HG03520 (cell line): Measurements from ENCODE around the gene TARDBP.
"Not testable (repeated sequence)": the region's sequence is repeated elsewhere in the genome, so short reads cannot be mapped to it uniquely, and the experiment has no call there.

Experiments
- ATAC-seq: cut with Tn5 transposase; IDR thresholded peaks from one replicate; pipeline ENCODE4 v1.9.1; 2021; ENCODE audit warnings: mild to moderate bottlenecking, moderate library complexity; ENCODE audit not compliant: unreplicated experiment

The TARDBP gene

GRCh38 chr1:11012260-11013159 is at the start of gene TARDBP:
Gene TARDBP (plus strand): TSS chr1:11012654. CDS start chr1:11013728, 1,074 bp downstream.
- ATAC-seq, result peak; percentile 84

DNA sequence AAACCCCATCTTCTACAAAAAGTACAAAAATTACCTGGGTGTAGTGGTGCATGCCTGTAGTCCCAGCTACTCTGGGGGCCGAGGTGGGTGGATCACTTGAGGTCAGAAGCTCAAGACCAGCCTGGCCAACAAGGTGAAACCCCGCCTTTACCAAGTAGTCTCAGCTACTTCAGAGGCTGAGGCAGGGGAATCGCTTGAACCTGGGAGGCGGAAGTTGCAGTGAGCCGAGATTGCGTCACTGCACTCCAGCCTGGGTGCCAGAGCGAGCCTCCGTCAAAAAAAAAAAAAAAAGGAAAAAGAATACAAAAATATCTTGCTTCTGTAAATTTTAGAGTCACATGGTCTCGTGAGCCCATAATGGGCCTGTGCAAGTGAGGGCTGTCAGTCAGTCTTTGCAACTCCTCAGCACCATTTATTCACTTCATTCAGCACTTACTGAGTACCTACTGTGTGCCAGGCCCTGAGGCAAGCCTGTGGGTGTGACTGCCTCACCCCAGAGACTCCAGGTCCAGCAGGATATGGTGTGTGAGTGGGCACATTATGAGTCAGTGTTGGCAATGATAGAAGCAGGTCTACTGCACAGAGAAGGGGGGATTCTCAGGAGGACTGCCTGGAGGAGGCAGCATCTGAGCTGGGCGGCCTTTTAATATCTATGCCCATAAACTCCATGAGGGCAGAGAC is 46.8 kb upstream of the TARDBP start:
- no peak for ATAC-seq

GRCh38 chr1:10967090-10967489 is 45.4 kb upstream of the TARDBP start:
- no peak for ATAC-seq

DNA sequence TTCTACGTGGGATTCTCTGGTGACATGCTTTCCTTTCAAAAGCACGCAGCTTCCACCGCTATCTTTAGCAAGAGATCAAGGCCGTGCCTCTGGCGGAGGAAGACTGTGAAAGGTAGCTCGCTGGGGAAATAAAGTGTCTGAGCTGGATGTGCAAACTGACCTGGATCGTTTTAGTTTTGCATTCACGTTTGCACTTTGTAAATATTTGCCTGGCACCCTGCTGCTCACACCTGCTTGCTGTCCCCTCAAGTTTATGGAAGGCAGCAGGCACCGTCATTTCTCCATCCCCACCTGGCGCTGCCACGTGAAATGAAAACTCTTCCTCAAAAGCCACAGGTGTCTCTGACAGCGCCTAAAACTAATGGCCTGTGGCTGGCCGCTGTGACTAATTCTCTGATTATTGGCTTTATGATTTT is 44.0 kb upstream of the TARDBP start:
- ATAC-seq, result no peak

DNA sequence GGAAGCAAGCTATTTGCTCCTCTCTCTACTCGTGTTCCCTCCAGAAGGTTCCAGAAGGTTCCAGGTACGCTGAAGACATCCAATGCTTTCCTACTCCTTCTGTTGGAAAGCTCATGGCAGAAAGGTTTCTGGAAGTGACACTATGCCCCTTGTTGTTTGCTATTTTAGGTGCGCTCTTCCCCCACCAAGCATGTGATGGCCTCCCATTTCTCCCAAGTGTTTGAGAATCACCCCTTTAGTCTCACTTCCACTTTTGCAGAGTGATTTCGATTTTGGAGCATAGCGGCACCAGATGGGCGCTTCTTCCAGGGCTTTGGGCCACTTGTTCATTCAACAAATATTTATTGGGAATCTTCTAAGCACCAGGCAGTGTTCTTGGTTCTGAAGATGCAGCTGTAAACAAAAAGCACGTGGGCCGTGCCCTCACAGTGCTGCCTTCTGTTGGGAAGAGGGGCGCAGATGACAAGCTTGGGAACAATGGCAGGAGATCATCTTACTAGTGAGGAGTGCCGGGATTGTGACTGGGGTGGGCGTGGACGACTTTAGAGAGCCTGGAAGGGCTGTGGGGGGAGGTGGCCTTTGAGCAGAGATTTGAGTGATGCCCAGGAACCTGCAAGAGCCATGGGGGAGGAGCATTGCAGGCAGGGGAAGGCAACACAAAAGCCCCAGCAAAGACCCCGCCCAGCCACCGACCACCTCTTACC is 43.0 kb upstream of the TARDBP start:
- ATAC-seq, result no peak

DNA sequence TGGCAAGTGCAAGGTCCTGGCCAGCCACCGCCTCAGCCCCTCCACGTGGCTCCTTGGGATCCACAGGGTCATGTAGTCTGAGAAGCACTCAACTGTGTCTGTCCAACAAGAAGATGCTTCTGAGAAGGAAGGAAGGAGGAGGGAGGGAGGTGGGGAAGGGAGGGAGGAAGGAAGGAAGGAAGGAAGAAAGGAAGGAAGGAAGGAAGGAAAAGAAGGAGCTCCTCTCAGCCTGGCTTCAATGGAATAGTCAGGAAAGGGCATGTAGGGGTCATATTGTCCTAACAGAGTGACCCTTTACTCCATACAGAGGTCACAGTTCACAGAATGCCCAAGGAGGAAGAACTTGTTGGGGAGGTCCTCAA is 42.5 kb upstream of the TARDBP start:
- no peak for ATAC-seq

- ATAC-seq, result no peak
These were observed 38.9 kb upstream of the TARDBP start for GRCh38 chr1:10973552-10973951.

DNA sequence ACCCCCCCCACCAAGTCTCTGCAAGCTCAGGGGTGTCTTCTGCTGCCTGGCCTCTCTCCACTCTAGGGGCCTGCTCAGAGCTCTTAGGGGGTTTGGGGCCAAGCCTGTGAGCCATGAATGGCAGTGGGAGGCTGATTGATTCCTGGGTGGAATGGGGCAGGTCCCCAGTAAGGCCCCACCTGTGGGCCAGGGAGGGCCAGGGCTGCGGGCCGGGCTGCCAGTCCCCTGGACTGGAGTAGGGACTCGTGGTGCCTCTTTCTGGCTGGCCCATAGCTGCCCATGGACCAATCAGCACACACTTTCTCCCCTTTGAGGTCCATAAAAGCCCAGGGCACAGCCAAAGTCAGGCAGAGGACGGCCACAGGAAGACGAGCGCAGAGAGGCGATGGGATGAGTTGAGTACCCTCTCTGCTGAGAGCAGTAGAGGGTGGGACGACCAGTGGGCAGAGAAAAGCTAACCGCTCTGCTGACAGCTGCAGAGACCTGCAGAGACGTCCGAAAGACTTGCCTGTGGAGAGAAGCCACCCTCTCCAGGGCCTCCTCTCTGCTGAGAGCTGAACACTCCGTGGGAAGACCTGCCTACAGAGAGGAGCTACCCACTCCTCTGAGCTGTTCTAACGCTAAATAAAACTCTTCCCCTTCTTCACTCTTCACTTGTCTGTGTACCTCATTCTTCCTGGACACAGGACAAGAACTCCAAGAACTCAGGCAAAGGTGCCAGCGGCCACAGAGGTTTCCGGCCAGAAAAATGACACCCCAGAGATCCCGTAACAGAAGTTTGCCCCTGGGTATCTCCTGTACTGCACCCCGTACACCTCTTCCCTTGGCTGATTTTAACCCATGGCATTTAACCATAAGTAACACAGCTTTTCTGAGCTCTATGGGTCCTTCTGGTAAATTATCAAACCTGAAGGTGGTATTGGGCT is 38.2 kb upstream of the TARDBP start:
- no peak for ATAC-seq

DNA sequence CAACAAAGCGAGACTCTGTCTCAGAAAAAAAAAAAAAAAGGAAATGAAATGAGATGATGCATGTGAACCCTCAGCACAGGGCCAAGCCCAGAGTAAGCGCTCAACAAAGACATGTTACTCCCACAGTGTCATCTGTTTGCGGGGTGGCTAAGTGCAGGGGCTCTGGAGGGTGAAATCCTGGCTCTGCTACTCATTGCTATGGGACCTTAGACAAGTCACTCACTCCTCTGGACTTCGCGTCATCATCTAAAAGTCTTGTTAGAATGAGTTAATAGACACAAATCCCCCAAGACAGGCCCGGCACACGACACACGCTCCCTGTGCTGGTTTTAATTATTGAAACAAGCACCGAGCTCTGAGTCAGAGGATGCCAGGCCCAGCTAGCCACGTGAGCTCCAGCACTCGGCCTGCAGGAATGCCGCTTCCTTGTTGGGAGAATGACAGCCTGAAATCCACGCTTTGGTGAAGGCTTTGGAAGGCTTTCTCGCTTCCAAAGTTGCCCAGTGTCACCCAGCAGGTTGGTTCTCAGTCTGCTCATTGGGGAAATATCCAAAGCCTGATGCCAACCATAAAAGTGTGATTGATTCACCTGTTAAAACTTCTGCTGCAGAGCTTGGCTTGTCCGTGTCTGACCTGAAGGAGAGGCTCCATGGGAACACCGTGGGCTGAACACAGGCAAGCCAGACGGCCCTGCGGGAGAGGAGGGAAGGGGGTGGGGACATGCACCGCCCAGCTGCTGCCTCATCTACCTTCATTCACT is 36.7 kb upstream of the TARDBP start:
- ATAC-seq, result no peak

DNA sequence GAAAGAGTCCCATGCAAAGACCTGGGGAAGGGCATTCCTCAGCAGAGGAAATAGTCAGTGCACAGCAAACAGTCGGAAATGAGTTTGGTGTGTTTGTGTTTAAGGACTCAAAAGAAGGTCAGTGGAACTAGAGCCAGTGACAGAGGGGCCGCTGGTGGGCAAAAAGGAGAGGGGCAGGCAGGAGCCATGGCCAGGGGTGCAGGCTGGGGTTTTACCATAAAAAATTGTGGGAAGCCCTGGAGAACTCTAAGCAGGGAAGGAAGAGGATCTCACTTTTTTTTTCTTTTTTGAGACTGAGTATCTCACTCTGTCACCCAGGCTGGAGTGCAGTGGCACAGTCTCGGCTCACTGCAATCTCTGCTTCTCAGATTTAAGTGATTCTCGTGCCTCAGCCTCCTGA is 33.7 kb upstream of the TARDBP start:
- no peak for ATAC-seq

DNA sequence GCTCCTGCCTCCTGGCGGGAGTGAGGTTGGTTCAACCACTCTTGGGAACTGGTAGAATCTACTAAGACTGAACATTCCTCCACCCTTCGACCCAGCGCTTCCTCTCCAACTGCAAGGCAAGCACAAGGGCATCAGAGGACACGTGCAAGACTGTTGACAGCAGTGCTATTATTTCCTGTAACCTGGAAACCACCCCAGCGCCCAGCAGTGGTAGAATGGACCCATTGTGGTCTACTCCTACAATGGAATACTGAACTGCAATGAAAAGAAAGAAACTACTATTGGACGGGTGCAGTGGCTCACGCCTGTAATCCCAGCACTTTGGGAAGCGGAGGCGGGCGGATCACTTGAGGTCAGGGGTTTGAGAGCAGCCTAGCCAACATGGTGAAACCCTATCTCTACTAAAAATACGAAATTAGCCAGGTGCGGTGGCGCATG is 33.0 kb upstream of the TARDBP start:
- ATAC-seq, result no peak

DNA sequence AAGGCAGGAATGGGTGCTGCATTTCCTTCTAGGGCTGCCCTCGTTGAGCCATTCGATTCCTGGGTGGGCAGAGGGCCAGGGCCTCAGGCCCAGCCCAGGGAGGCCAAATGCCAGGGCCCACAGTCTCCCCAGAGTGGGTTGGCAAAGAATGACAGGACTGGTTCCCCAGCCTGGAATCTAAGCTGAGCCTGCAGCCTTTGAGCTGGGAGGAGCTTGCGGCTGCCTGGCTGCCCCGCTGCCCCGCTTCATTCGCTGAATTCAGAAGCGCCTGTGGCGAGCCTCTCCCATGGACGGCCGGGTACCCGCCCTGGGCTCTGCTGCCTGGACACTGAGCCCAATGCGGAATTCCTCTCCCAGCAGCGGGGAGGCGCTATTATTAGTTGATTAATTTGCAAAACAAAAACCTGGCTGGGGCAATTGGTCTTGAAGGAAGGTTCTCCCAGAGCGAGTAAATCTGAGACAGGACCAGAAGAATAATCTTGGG is 32.3 kb upstream of the TARDBP start:
- no peak for ATAC-seq

- no peak for ATAC-seq
These were observed 31.4 kb upstream of the TARDBP start for GRCh38 chr1:10980841-10981727.

GRCh38 chr1:10986525-10986890 is 25.9 kb upstream of the TARDBP start:
- ATAC-seq, result peak; percentile 18

GRCh38 chr1:10987840-10988417 is 24.5 kb upstream of the TARDBP start:
- ATAC-seq, result no peak

GRCh38 chr1:10989095-10989494 is 23.4 kb upstream of the TARDBP start:
- no peak for ATAC-seq

- not testable (repeated sequence) for ATAC-seq
These were observed 22.4 kb upstream of the TARDBP start for GRCh38 chr1:10989920-10990516.

GRCh38 chr1:10990828-10991227 is 21.6 kb upstream of the TARDBP start:
- ATAC-seq, result no peak
